ENCODE results near the gene ATG16L1.

The ATG16L1 gene

DNA sequence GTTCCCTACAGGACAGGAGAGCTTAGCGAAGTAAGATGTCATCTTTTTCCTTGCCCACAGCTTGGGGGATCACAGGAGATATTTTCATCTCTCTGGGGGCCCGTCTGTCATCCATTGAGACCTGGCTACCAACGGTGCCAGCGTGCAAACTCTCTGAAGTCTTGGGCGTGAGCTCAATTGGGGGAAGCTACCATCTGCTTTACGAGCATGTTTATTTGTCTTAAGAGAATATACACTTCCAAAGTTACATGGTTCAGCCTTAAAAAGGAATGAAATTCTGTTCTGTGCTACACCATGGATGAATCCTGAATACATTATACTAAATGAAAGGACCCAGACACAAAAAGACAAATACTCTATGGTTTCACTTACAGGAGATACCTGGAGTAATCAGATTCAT, 69.7 kb downstream of the ATG16L1 start:
- Histone ChIP-seq H3K4me1 (no peaks in the 10 kb centered on the region), H3K27ac (no peak overlapping the region), H3K9ac (no peak overlapping the region), H3K4me3 (ENCODE audit: low read depth, low read length) (no peak overlapping the region), H3K9me3 (ENCODE audit: control insufficient read depth, low read length) (no peaks in the 10 kb centered on the region), H3K4me2 (ENCODE audit: low read length) (no peak overlapping the region), H2AFZ (no peak overlapping the region), H3K79me2 (no peaks in the 10 kb centered on the region), H3K36me3 (ENCODE audit: control insufficient read depth, insufficient read depth, low read length) (no peaks in the 10 kb centered on the region), H3K27me3 (ENCODE audit: control insufficient read depth, insufficient read depth, low read length) (no peaks in the 10 kb centered on the region)
- TF ChIP-seq, protein P1, sequence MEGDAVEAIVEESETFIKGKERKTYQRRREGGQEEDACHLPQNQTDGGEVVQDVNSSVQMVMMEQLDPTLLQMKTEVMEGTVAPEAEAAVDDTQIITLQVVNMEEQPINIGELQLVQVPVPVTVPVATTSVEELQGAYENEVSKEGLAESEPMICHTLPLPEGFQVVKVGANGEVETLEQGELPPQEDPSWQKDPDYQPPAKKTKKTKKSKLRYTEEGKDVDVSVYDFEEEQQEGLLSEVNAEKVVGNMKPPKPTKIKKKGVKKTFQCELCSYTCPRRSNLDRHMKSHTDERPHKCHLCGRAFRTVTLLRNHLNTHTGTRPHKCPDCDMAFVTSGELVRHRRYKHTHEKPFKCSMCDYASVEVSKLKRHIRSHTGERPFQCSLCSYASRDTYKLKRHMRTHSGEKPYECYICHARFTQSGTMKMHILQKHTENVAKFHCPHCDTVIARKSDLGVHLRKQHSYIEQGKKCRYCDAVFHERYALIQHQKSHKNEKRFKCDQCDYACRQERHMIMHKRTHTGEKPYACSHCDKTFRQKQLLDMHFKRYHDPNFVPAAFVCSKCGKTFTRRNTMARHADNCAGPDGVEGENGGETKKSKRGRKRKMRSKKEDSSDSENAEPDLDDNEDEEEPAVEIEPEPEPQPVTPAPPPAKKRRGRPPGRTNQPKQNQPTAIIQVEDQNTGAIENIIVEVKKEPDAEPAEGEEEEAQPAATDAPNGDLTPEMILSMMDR (IDR thresholded peaks at IDR 0.05) = no peak

DNA sequence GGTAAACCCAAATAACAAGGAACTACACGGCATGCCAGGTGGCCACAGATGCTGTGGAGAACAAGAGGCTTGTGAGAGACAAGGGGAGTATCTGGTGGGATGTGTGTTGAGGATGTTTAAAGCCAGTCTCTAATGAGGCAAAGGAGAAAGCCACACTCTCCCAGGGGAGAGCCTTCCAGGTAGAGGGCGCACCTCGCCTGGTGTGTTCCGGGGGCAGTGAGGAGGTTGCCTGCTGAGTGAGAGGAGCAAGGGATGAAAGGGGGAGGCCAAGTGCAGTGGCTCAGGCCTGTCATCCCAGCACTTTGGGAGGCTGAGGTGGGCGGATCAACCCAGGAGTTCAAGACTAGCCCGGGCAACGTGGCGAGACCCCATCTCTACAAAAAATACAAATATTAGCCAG, 72.4 kb downstream of the ATG16L1 start:
- Histone ChIP-seq H3K36me3 (ENCODE audit: control insufficient read depth, insufficient read depth, low read length) (no peaks in the 10 kb centered on the region), H3K4me1 (no peaks in the 10 kb centered on the region), H3K79me2 (no peaks in the 10 kb centered on the region), H3K9me3 (ENCODE audit: control insufficient read depth, low read length) (no peaks in the 10 kb centered on the region), H3K27ac (no peak overlapping the region), H2AFZ (no peak overlapping the region), H3K4me3 (ENCODE audit: low read depth, low read length) (no peak overlapping the region), H3K27me3 (ENCODE audit: control insufficient read depth, insufficient read depth, low read length) (no peaks in the 10 kb centered on the region), H3K9ac (no peak overlapping the region), H3K4me2 (ENCODE audit: low read length) (no peak overlapping the region)
- TF ChIP-seq, protein P1 (IDR thresholded peaks at IDR 0.05) = no peak

DNA sequence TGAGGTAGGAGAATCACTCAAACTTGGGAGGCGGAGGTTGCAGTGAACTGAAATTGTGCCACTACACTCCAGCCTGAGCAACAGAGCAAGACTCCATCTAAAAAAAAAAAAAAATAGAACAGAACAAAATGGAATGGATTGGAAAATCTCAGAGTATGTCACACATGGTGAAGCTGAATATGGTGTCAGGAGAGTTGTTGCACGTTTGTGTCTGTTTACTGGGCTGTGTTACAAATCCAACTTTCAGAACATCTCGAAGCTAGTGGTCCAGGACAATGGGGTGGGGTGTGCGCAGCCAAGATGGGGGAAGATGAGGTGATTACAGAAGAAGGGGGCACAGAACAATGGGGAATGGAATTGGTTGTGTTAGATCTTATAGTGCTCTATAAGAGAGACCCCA, 73.8 kb downstream of the ATG16L1 start:
- Histone ChIP-seq H3K27ac (no peak overlapping the region), H3K79me2 (no peaks in the 10 kb centered on the region), H3K4me2 (ENCODE audit: low read length) (no peak overlapping the region), H3K4me1 (no peaks in the 10 kb centered on the region), H3K9me3 (ENCODE audit: control insufficient read depth, low read length) (no peaks in the 10 kb centered on the region), H2AFZ (no peak overlapping the region), H3K36me3 (ENCODE audit: control insufficient read depth, insufficient read depth, low read length) (no peaks in the 10 kb centered on the region), H3K27me3 (ENCODE audit: control insufficient read depth, insufficient read depth, low read length) (no peaks in the 10 kb centered on the region), H3K4me3 (ENCODE audit: low read depth, low read length) (no peak overlapping the region), H3K9ac (no peak overlapping the region)
- TF ChIP-seq, protein P1 (IDR thresholded peaks at IDR 0.05) = no peak

DNA sequence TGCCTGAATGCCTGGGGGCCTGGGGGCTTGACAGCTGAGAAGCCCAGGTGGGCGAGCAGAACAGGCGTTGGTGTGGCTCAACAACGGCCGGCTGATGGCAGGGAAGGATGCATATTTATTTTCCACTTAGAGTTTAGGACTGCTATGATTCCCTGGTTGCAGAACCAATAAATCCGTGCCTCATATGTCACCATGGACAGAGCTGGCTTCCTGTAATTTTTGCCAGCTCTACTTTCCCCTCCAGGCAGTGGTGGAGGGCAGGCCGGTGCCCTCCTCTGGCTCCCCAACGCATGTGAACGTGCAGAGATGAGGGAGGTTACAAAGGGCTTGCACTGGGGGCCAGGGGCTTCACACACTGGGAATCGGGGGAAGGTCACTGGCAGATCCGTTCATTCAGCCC, 74.3 kb downstream of the ATG16L1 start:
- H3K27ac ChIP-seq = no peak overlapping the region
- no peaks in the 10 kb centered on the region for H3K9me3 ChIP-seq (ENCODE audit: control insufficient read depth, low read length)
- no peak overlapping the region for H2AFZ ChIP-seq
- H3K4me2 ChIP-seq (ENCODE audit: low read length) = no peak overlapping the region
- no peaks in the 10 kb centered on the region for H3K36me3 ChIP-seq (ENCODE audit: control insufficient read depth, insufficient read depth, low read length)
- no peak overlapping the region for H3K4me3 ChIP-seq (ENCODE audit: low read depth, low read length)
- H3K27me3 ChIP-seq (ENCODE audit: control insufficient read depth, insufficient read depth, low read length) = no peaks in the 10 kb centered on the region
- TF ChIP-seq, protein P1 (IDR thresholded peaks at IDR 0.05) = no peak
- H3K79me2 ChIP-seq = no peaks in the 10 kb centered on the region
- H3K4me1 ChIP-seq = no peaks in the 10 kb centered on the region
- H3K9ac ChIP-seq = no peak overlapping the region

DNA sequence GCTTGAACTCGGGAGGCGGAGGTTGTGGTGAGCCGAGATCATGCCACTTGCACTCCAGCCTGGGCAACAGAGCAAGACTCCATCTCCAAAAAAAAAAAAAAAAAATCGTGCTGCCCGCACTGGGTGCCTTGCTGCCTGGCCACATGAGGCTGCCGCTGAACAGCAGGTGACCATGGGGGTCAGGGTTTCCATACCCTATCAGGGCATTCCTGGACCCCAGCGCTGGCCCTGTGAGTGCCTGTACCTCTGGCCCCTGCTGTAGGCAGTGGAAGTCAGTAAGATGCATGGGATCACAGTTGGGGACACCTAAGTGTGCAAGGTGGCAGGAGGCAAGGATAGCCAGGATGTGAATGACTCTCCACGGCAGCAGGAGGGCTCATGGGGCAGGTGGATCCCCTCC, 75.0 kb downstream of the ATG16L1 start:
- no peaks in the 10 kb centered on the region for H3K79me2 ChIP-seq
- no peak overlapping the region for H3K4me2 ChIP-seq (ENCODE audit: low read length)
- H3K27ac ChIP-seq = no peak overlapping the region
- H3K4me3 ChIP-seq (ENCODE audit: low read depth, low read length) = no peak overlapping the region
- no peaks in the 10 kb centered on the region for H3K4me1 ChIP-seq
- no peak overlapping the region for H3K9ac ChIP-seq
- H3K9me3 ChIP-seq (ENCODE audit: control insufficient read depth, low read length) = no peaks in the 10 kb centered on the region
- H3K27me3 ChIP-seq (ENCODE audit: control insufficient read depth, insufficient read depth, low read length) = no peaks in the 10 kb centered on the region
- no peaks in the 10 kb centered on the region for H3K36me3 ChIP-seq (ENCODE audit: control insufficient read depth, insufficient read depth, low read length)
- TF ChIP-seq, protein P1 (IDR thresholded peaks at IDR 0.05) = no peak
- no peak overlapping the region for H2AFZ ChIP-seq

Measured in parathyroid adenoma (tissue), 2 donors.